Ovary (tissue), 9 donors: ENCODE measurements around the gene SLC5A11. TPM values are rescaled to one million over a fixed set of nuclear protein-coding genes. Genes with fewer than 3 reads are reported as not detected.

Source experiments
- DNase-seq, 5 donors: peaks; one replicate each; pipeline ENCODE4 v3.0.0-alpha.2; 2019 to 2020
- H3K27ac ChIP-seq, 2 donors: fragments of 200-600 bp; one replicate each; pipeline versions ENCODE4 v1.5.1 to v1.8.0; 2019 to 2022
- H3K27me3 ChIP-seq: fragments of 200-600 bp; one replicate; pipeline ENCODE4 v1.8.0; 2022
- H3K36me3 ChIP-seq: fragments of 200-600 bp; sonication (generic); one replicate; pipeline ENCODE4 v1.5.1; 2019
- H3K4me1 ChIP-seq: one replicate; pipeline ENCODE4 v1.8.1; 2013; ENCODE audit warnings: mild to moderate bottlenecking, moderate library complexity; ENCODE audit not compliant: insufficient read depth
- H3K4me3 ChIP-seq: fragments of 200-600 bp; sonication (generic); one replicate; pipeline ENCODE4 v1.5.1; 2017
- H3K9me3 ChIP-seq, 2 donors: fragments of 200-600 bp in 1 of 2; sonication (generic) in 1 of 2; one replicate each; pipeline versions ENCODE4 v1.5.1 to v1.8.1; 2013 to 2019; ENCODE audit warnings: mild to moderate bottlenecking in 1 of 2, moderate library complexity in 1 of 2
- CTCF ChIP-seq, 3 donors: fragments of 450-650 bp in 2 of 3; fragments of 200-600 bp in 1 of 3; IDR thresholded peaks; one replicate each; pipeline versions ENCODE4 v1.5.1 to v1.8.0; 2016 to 2022; ENCODE audit warnings: antibody characterized with exemption in 3 of 3, mild to moderate bottlenecking in 1 of 3
- EP300 ChIP-seq: sonication (generic); formaldehyde crosslinking; IDR thresholded peaks from one replicate; pipeline ENCODE4 v1.6.1; 2017; ENCODE audit warnings: antibody characterized with exemption
- POLR2A ChIP-seq: fragments of 450-650 bp; IDR thresholded peaks from one replicate; pipeline ENCODE4 v1.6.1; 2017; ENCODE audit warnings: antibody characterized with exemption, mild to moderate bottlenecking, moderate library complexity
- WGBS, 3 donors: extraction: QIAGEN DNeasy Blood & Tissue Kit in 1 of 3; methylation state at CpG; one replicate each; pipeline versions ENCODE4 v1.1.5 to v1.1.7; 2013 to 2017; 5-methylcytosine and 5-hydroxymethylcytosine counted together
- intact Hi-C, 4 donors: fragments of 100-400 bp; cut with DNase I; formaldehyde crosslinking; loops; one replicate each; pipeline versions ENCODE4 v1.11.0 to v1.15.1; 2022 to 2023
- polyA plus RNA-seq, 2 donors: library from polyadenylated mRNA; stranded (reverse); fragments of 200-250 nt in 1 of 2; fragments of 350-450 nt in 1 of 2; fragmentation: Illumina TruSeq in 1 of 2; extraction: RNeasy Lipid Tissue Mini Kit (QIAGEN cat#74804) in 1 of 2; gene quantifications; one replicate each; pipeline ENCODE4 v1.2.3, GENCODE V29; 2013 to 2014
- total RNA-seq, 7 donors: library from RNA; depleted of rRNA in 2 of 7; stranded (reverse); fragments of >200 nt in 2 of 7; fragmentation: NEBNext Ultra II Directional in 3 of 7; extraction: Animal tissue kit (Norgen Biotek cat#: 25700) in 3 of 7; gene quantifications; one replicate each; pipeline versions ENCODE4 v1.1.0 to v1.2.4, GENCODE V29; 2016 to 2023
- donor health status: DM: no; HTN: no; CAD: no; lungs with moderate emphysema.
- donor health status: DM: no; HTN: no; CAD: no.
- donor health status: Bipolar disorder and iron deficiency.
- donor health status: DM: yes; HTN: yes; CAD: no.
- donor health status: DM: no; HTN: no; CAD: no.
- donor health status: DM: yes; HTN: yes; CAD: no.

The SLC5A11 gene
- total and polyA plus RNA-seq, 9 donors, result 0.04 to 0.50 (median 0.28) TPM; not detected in 5

- Histone ChIP-seq H3K9me3 (no peaks in the 10 kb centered on the region), H3K27ac (no peak overlapping the region), H3K27me3 (no peaks in the 10 kb centered on the region), H3K36me3 (no peaks in the 10 kb centered on the region), H3K4me1 (no peaks in the 10 kb centered on the region), H3K4me3 (no peak overlapping the region)
- 85 to 97% (median 85%) methylated on average over 10 of the region's 10 CpGs for WGBS, 3 donors
- intact Hi-C loops, result no loop called here
- TF ChIP-seq POLR2A (no peak), EP300 (no peak), CTCF (IDR thresholded peaks at IDR 0.05) (no peak)
- no peak for DNase-seq
These were observed 61.1 kb downstream of the SLC5A11 start for GRCh38 chr16:24906901-24907300.

GRCh38 chr16:24908716-24909115 is 63.0 kb downstream of the SLC5A11 start:
- Histone ChIP-seq H3K27ac (no peak overlapping the region), H3K4me1 (no peaks in the 10 kb centered on the region), H3K9me3 (no peaks in the 10 kb centered on the region), H3K36me3 (no peaks in the 10 kb centered on the region), H3K27me3 (no peaks in the 10 kb centered on the region), H3K4me3 (no peak overlapping the region)
- DNase-seq, result no peak
- no peak for TF ChIP-seq EP300
- TF ChIP-seq POLR2A, result no peak
- TF ChIP-seq CTCF (IDR thresholded peaks at IDR 0.05), result no peak
- intact Hi-C loops, result no loop called here
- WGBS, 3 donors, result 90 to 93% (median 91%) methylated on average over 10 of the region's 10 CpGs

GRCh38 chr16:24909856-24910255 is 64.1 kb downstream of the SLC5A11 start:
- no peaks in the 10 kb centered on the region for H3K4me1 ChIP-seq
- 72 to 80% (median 74%) methylated on average over 5 of the region's 5 CpGs for WGBS, 3 donors
- H3K27ac ChIP-seq, result no peak overlapping the region
- no peaks in the 10 kb centered on the region for H3K36me3 ChIP-seq
- H3K27me3 ChIP-seq, result no peaks in the 10 kb centered on the region
- TF ChIP-seq CTCF (IDR thresholded peaks at IDR 0.05) (no peak), EP300 (no peak), POLR2A (no peak)
- intact Hi-C loops, result no loop called here
- DNase-seq, result no peak
- no peak overlapping the region for H3K4me3 ChIP-seq
- H3K9me3 ChIP-seq, result no peaks in the 10 kb centered on the region

- Histone ChIP-seq H3K36me3 (peaks cover 2% of the 10 kb centered on the region), H3K4me1 (no peaks in the 10 kb centered on the region), H3K4me3 (no peak overlapping the region), H3K9me3 (no peaks in the 10 kb centered on the region), H3K27ac (no peak overlapping the region), H3K27me3 (no peaks in the 10 kb centered on the region)
- TF ChIP-seq CTCF (IDR thresholded peaks at IDR 0.05), result no peak
- no peak for DNase-seq
- intact Hi-C loops, result no loop called here
- 62 to 69% (median 63%) methylated on average over 2 of the region's 2 CpGs for WGBS, 3 donors
These were observed 69.3 kb downstream of the SLC5A11 start for GRCh38 chr16:24915019-24915418.

GRCh38 chr16:24915576-24915975 is 69.8 kb downstream of the SLC5A11 start:
- H3K4me3 ChIP-seq, result no peak overlapping the region
- DNase-seq, result no peak
- no peaks in the 10 kb centered on the region for H3K27me3 ChIP-seq
- intact Hi-C loops, result no loop called here
- H3K36me3 ChIP-seq, result peaks cover 2% of the 10 kb centered on the region
- no peaks in the 10 kb centered on the region for H3K9me3 ChIP-seq
- WGBS, 3 donors, result 77 to 87% (median 83%) methylated on average over 8 of the region's 8 CpGs
- H3K4me1 ChIP-seq, result no peaks in the 10 kb centered on the region
- no peak overlapping the region for H3K27ac ChIP-seq
- TF ChIP-seq CTCF (IDR thresholded peaks at IDR 0.05), result no peak
- no peak for TF ChIP-seq POLR2A
- no peak for TF ChIP-seq EP300
